Keratinocyte (primary cell): Measurements from ENCODE around the gene TNFSF13B. TPM values are rescaled to one million over a fixed set of nuclear protein-coding genes. Genes with fewer than 3 reads are reported as not detected.

Experiments
- DNase-seq: peaks from one replicate; pipeline ENCODE4 v3.0.0-alpha.2; 2011; ENCODE audit warnings: low read depth, missing footprints, low spot score
- FAIRE-seq: peaks from 2 replicates; lab custom pipeline; 2011; peaks lifted over from hg19 to GRCh38; lab: Jason Lieb, UNC
- H2AFZ ChIP-seq: 2 replicates; pipeline ENCODE4 v1.6.0; 2012; ENCODE audit warnings: low read length, control low read depth, inconsistent platforms; ENCODE audit not compliant: control insufficient read depth
- H3K27ac ChIP-seq: 2 replicates; pipeline ENCODE4 v1.5.1; 2011; ENCODE audit warnings: low read length; ENCODE audit not compliant: control insufficient read depth, insufficient read depth
- H3K27me3 ChIP-seq: 3 replicates; pipeline ENCODE4 v1.6.0; 2011; ENCODE audit warnings: low read length; ENCODE audit not compliant: control insufficient read depth, insufficient read depth; ENCODE audit errors: extremely low read depth
- H3K36me3 ChIP-seq, 2 experiments: 2 replicates in 1 of 2; 3 replicates in 1 of 2; pipeline ENCODE4 v1.5.1; 2011; ENCODE audit warnings: low read length in 2 of 2, mild to moderate bottlenecking in 1 of 2; ENCODE audit not compliant: control insufficient read depth in 2 of 2, insufficient read depth in 2 of 2; ENCODE audit errors: extremely low read depth in 1 of 2
- H3K4me1 ChIP-seq: 3 replicates; pipeline ENCODE4 v1.5.1; 2011; ENCODE audit warnings: low read length; ENCODE audit not compliant: control insufficient read depth, insufficient read depth; ENCODE audit errors: extremely low read depth
- H3K4me2 ChIP-seq: 3 replicates; pipeline ENCODE4 v1.6.0; 2011; ENCODE audit warnings: low read depth, low read length; ENCODE audit not compliant: control insufficient read depth, insufficient read depth; ENCODE audit errors: extremely low read depth
- H3K4me3 ChIP-seq, 3 experiments: fragments of 200-600 bp in 1 of 3; sonication (generic) in 1 of 3; 2 replicates in 2 of 3; 3 replicates in 1 of 3; pipeline ENCODE4 v1.5.1; 2011 to 2016; ENCODE audit warnings: low read length in 3 of 3, mild to moderate bottlenecking in 3 of 3, control low read depth in 2 of 3, inconsistent platforms in 1 of 3, low read depth in 1 of 3, mixed read lengths in 1 of 3, mixed run types in 1 of 3, moderate library complexity in 1 of 3; ENCODE audit not compliant: control insufficient read depth in 2 of 3, insufficient read depth in 2 of 3; ENCODE audit errors: extremely low read depth in 1 of 3
- H3K79me2 ChIP-seq: 2 replicates; pipeline ENCODE4 v1.6.0; 2012; ENCODE audit warnings: low read length; ENCODE audit not compliant: control insufficient read depth, insufficient read depth
- H3K9ac ChIP-seq: 3 replicates; pipeline ENCODE4 v1.6.0; 2011; ENCODE audit warnings: low read length; ENCODE audit not compliant: control insufficient read depth, insufficient read depth; ENCODE audit errors: extremely low read depth
- H3K9me1 ChIP-seq: 3 replicates; pipeline ENCODE4 v1.6.0; 2011; ENCODE audit warnings: low read length; ENCODE audit not compliant: control insufficient read depth, insufficient read depth; ENCODE audit errors: extremely low read depth
- H3K9me3 ChIP-seq: 2 replicates; pipeline ENCODE4 v1.5.1; 2012; ENCODE audit warnings: low read depth, low read length; ENCODE audit not compliant: control insufficient read depth
- H4K20me1 ChIP-seq: 3 replicates; pipeline ENCODE4 v1.6.0; 2011; ENCODE audit warnings: low read length; ENCODE audit not compliant: control insufficient read depth, insufficient read depth; ENCODE audit errors: extremely low read depth
- EZH2 ChIP-seq: IDR thresholded peaks from one replicate; pipeline ENCODE4 v1.6.1; 2012; ENCODE audit warnings: inconsistent platforms, mild to moderate bottlenecking, low read length, moderate library complexity
- dilution Hi-C: fragments of 300-500 bp; cut with MboI; formaldehyde crosslinking; loops from one replicate; pipeline ENCODE4 v1.7.0; 2020; ENCODE audit warnings: low sequenced_read_pairs; ENCODE audit not compliant: extremely low pct_ligation_motif_present
- polyA plus RNA-seq, 5 experiments: library from polyadenylated mRNA; depleted of rRNA in 3 of 5; stranded (reverse) in 3 of 5; stranded (forward) in 1 of 5; unstranded in 1 of 5; fragments of >200 nt; gene quantifications; 1 replicate in 1 of 5; 2 replicates in 3 of 5; 3 replicates in 1 of 5; pipeline versions ENCODE4 v1.2.1 to v1.2.3, GENCODE V29; 2011 to 2012; ENCODE audit warnings: missing spikeins in 2 of 5, low read depth in 1 of 5, low replicate concordance in 1 of 5
- TF ChIP-seq, protein P1 (sequence below), 3 experiments: IDR thresholded peaks in 1 of 3; conservative IDR thresholded peaks in 1 of 3; optimal IDR thresholded peaks in 1 of 3; 2 replicates in 2 of 3; 3 replicates in 1 of 3; pipeline versions ENCODE3 to v1.5.1; 2011; ENCODE audit warnings: low read length in 3 of 3, mild to moderate bottlenecking in 3 of 3, moderate library complexity in 2 of 3, control low read depth in 1 of 3, inconsistent platforms in 1 of 3; ENCODE audit not compliant: insufficient read depth in 2 of 3; ENCODE audit errors: extremely low read depth in 1 of 3

Gene TNFSF13B
- polyA plus RNA-seq, 1 donor (not counting 4 experiments of a cell fraction or from before 2014, with no cell fraction given) = 1.1 TPM

GRCh38 chr13:108257248-108257647 is 12.3 kb upstream of the TNFSF13B start:
- no peaks in the 10 kb centered on the region for H3K9me1 ChIP-seq
- TF ChIP-seq EZH2 = no peak
- TF ChIP-seq, protein P1, sequence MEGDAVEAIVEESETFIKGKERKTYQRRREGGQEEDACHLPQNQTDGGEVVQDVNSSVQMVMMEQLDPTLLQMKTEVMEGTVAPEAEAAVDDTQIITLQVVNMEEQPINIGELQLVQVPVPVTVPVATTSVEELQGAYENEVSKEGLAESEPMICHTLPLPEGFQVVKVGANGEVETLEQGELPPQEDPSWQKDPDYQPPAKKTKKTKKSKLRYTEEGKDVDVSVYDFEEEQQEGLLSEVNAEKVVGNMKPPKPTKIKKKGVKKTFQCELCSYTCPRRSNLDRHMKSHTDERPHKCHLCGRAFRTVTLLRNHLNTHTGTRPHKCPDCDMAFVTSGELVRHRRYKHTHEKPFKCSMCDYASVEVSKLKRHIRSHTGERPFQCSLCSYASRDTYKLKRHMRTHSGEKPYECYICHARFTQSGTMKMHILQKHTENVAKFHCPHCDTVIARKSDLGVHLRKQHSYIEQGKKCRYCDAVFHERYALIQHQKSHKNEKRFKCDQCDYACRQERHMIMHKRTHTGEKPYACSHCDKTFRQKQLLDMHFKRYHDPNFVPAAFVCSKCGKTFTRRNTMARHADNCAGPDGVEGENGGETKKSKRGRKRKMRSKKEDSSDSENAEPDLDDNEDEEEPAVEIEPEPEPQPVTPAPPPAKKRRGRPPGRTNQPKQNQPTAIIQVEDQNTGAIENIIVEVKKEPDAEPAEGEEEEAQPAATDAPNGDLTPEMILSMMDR (optimal IDR thresholded peaks at IDR 0.05 in 1 of 3, IDR thresholded peaks at IDR 0.05 in 1 of 3, conservative IDR thresholded peaks at IDR 0.05 in 1 of 3; ENCODE audit: extremely low read depth in 1 of 3, insufficient read depth in 2 of 3, low read length in 3 of 3) = no peak
- no peak for DNase-seq
- dilution Hi-C loops = no loop called here
- no peak overlapping the region for H2AFZ ChIP-seq
- no peaks in the 10 kb centered on the region for H4K20me1 ChIP-seq
- no peak for FAIRE-seq
- no peak overlapping the region for H3K9ac ChIP-seq
- no peaks in the 10 kb centered on the region for H3K36me3 ChIP-seq
- H3K4me2 ChIP-seq = no peak overlapping the region
- no peaks in the 10 kb centered on the region for H3K9me3 ChIP-seq
- no peak overlapping the region for H3K4me3 ChIP-seq
- no peaks in the 10 kb centered on the region for H3K79me2 ChIP-seq
- no peaks in the 10 kb centered on the region for H3K27me3 ChIP-seq
- H3K27ac ChIP-seq = no peak overlapping the region
- H3K4me1 ChIP-seq = no peaks in the 10 kb centered on the region

- H3K9me1 ChIP-seq = no peaks in the 10 kb centered on the region
- dilution Hi-C loops = no loop called here
- TF ChIP-seq, protein P1 (optimal IDR thresholded peaks at IDR 0.05 in 1 of 3, IDR thresholded peaks at IDR 0.05 in 1 of 3, conservative IDR thresholded peaks at IDR 0.05 in 1 of 3; ENCODE audit: extremely low read depth in 1 of 3, insufficient read depth in 2 of 3, low read length in 3 of 3) = no peak
- TF ChIP-seq EZH2 = no peak
- no peak overlapping the region for H3K4me2 ChIP-seq
- H3K36me3 ChIP-seq = no peaks in the 10 kb centered on the region
- FAIRE-seq (no peak), DNase-seq (no peak)
- no peaks in the 10 kb centered on the region for H3K4me1 ChIP-seq
- H2AFZ ChIP-seq = no peak overlapping the region
- H4K20me1 ChIP-seq = no peaks in the 10 kb centered on the region
- H3K4me3 ChIP-seq = no peak overlapping the region
- H3K27me3 ChIP-seq = no peaks in the 10 kb centered on the region
- no peaks in the 10 kb centered on the region for H3K79me2 ChIP-seq
- H3K27ac ChIP-seq = no peak overlapping the region
- H3K9me3 ChIP-seq = no peaks in the 10 kb centered on the region
- no peak overlapping the region for H3K9ac ChIP-seq
Measured at GRCh38 chr13:108263621-108264355, 5.7 kb upstream of the TNFSF13B start.
